Islet precursor cell (in vitro differentiated cells): ENCODE results near the gene TEKT3.

ENCODE experiments used
- DNase-seq: peaks from one replicate; pipeline ENCODE4 v3.0.0-alpha.2; 2018

The TEKT3 gene

GRCh38 chr17:15263206-15263579 is 78.2 kb downstream of the TEKT3 start:
- peak; percentile 97 for DNase-seq

GRCh38 chr17:15262291-15263205 is 78.8 kb downstream of the TEKT3 start:
- DNase-seq = peak; percentile 97

- DNase-seq = no peak
Measured at GRCh38 chr17:15261802-15262290, 79.6 kb downstream of the TEKT3 start.

- peak; percentile 87 for DNase-seq
Measured at GRCh38 chr17:15261258-15261801, 80.1 kb downstream of the TEKT3 start.

- peak; percentile 94 for DNase-seq
Measured at GRCh38 chr17:15260376-15261257, 80.8 kb downstream of the TEKT3 start.

GRCh38 chr17:15257796-15258512 is 83.4 kb downstream of the TEKT3 start:
- DNase-seq = peak; percentile 53

- DNase-seq = peak; percentile 89
Measured at GRCh38 chr17:15257258-15257788, 84.1 kb downstream of the TEKT3 start.

GRCh38 chr17:15256689-15257088 is 84.7 kb downstream of the TEKT3 start:
- peak; percentile 23 for DNase-seq

GRCh38 chr17:15255713-15256454 is 85.5 kb downstream of the TEKT3 start:
- DNase-seq = peak; percentile 79
